HG03520 (cell line): ENCODE measurements around the gene CEBPA.

Experiments
- ATAC-seq: cut with Tn5 transposase; IDR thresholded peaks from one replicate; pipeline ENCODE4 v1.9.1; 2021; ENCODE audit warnings: mild to moderate bottlenecking, moderate library complexity; ENCODE audit not compliant: unreplicated experiment

CEBPA gene

GRCh38 chr19:33289261-33289660 lies 13.1 kb downstream of the CEBPA start:
- no peak for ATAC-seq

DNA sequence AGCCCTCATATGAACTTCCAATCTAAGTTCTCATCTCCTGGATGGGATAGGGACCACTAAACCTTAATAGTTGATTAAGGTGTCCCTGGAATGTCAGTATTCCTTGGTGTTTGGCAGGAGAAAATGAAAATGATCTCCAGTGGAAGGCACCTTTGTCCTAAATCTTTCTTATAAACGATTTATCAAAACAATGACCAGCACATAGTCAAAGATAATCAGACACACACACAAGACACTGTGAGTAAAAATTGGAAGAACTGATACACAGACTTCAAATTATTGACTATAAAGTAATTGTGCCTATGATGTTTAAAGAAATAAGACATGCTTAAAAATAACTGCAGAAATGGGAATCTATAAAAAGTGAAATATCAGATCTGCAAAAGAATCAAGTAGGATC lies 13.7 kb downstream of the CEBPA start:
- no peak for ATAC-seq

DNA sequence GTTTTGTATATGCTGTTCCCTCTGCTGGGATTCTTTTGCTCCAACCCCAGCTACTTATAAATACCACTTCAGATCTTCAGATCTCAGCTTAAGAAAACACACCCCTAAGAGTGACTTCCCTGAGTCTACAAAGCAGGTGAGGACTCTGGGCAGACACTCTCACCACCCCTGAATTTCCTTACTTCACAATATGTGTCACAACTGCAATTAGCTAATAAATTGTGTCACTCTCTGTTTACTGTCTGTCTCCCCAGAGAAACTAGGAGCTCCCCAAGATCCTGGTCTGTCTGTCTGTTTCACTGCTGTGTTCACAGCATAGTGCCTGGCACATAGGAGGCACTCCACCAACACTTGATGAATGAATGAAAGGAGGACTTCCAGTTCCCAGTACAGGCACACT lies 14.4 kb downstream of the CEBPA start:
- ATAC-seq: no peak

DNA sequence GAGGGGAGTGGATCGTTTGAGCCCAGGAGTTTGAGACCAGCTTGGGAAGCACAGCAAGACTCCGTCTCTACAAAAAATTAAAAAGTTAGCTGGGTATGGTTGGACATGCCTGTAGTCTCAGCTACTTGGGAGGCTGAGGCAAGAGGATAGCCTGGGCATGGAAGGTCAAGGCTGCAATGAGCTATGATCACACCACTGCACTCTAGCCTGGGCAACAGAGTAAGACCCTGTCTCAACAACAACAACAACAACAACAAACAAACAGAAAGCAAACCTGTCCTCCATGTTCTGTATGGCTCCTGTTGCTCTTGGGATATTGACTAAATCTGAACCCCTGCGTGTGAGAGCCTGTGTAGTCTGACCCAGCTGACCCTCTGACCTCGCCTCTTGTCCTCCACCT lies 14.9 kb downstream of the CEBPA start:
- ATAC-seq: no peak

DNA sequence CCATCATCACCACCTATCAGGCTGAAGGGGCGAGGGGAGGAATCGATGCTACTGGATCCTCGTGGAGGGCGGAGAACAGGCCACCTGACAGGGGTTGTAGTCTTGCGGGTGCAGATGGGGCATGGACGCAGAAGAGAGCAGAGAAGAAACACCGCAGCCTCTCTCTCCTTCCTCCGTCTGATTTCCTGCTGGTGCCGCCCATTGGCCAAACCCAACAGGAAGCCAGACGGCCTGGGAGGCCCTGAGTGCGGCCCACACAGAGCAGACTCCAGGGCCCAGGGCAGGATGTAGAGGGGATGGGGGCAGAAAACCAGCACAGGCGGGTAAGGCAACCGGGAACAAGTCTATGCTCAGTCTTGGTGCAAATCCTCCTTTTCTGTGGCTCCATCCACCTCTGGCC lies 15.4 kb downstream of the CEBPA start:
- no peak for ATAC-seq

DNA sequence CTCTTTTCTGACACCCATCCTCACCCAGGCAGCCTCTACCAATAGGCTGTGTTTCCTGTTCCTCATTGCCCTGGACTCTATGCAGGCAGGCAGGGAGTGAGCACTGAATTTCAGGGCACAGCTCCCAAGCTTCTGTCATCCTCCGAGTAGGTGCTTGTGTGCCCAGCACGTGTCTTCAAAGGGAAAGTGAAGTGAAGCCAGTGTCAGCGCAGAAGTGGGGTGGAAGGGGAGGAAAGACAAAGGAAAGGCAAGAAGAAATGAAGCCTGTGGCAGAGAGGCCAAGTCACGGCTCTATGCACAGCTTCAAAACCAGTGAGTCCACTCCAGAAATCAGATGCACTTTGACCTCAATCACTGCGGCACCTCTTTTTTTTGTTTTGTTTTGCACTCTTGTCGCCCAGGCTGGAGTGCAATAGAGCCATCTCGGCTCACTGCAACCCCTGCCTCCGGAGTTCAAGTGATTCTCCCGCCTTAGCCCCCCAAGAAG lies 16.9 kb downstream of the CEBPA start:
- ATAC-seq: no peak

DNA sequence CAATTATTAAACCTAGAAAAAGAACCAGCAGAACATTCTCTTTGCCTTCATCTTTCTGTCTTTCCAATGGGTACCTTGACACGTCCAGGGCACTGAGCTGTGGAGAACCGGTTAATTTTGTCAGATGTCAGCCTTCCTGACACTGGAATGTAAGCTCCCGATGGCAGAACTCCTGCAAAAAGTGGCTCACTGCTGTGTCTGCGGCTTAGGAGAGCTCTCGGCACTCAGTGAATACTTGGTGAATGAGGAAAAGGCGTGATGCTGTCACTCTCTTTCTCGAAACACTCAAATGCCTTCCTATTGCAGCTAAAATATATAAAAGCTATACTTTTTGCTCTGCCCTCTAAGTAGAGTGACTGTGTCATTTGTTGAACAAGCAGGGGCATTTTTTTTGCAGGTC lies 17.6 kb downstream of the CEBPA start:
- no peak for ATAC-seq

DNA sequence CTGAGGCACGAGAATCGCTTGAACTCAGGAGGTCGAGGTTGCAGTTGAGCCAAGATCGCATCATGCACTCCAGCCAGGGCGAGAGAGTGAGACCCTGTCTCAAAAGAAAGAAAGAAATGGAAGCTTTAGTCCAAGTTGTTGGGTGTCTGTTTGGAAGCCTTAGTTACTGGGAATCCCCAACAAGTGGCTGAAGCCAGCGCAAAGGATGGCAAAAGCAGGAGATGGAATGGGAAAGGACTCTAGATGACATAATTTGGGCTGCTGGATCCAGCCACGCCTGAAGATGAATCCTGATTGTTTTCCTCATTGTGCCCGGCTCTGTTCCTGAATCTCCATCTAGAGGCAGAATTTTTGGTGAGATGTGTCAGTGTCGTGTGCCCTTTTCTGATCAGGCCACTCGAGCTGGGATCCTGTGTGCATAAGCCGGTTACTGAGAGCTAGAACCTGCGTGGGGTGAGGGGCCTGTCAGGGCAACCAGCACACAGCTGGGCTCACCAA lies 18.1 kb downstream of the CEBPA start:
- no peak for ATAC-seq

DNA sequence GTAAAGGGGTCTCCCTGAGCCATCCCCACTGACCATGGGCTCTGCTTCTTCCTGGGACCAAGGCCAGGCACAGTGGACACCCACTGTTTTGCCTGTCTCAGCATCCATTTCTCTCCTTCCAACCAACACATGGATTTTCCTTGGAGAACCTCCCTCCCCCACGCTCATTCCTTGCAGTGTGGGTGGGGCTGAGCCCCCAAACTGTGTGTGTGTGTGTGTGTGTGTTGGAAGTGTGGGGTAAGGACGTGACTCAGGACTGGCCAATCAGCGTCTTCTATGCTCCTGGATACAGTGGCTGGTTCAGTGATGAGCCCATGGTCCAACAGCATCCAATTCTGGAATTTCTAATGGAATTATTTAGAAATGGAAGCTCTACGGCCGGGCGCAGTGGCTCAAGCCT lies 18.7 kb downstream of the CEBPA start:
- no peak for ATAC-seq

- ATAC-seq: no peak
These were observed 20.2 kb downstream of the CEBPA start for GRCh38 chr19:33282036-33282671.

- ATAC-seq: no peak
These were observed 20.9 kb downstream of the CEBPA start for GRCh38 chr19:33281296-33281926.

GRCh38 chr19:33280351-33280921 lies 21.9 kb downstream of the CEBPA start:
- peak; percentile 82 for ATAC-seq

GRCh38 chr19:33279430-33280350 lies 22.6 kb downstream of the CEBPA start:
- ATAC-seq: no peak

DNA sequence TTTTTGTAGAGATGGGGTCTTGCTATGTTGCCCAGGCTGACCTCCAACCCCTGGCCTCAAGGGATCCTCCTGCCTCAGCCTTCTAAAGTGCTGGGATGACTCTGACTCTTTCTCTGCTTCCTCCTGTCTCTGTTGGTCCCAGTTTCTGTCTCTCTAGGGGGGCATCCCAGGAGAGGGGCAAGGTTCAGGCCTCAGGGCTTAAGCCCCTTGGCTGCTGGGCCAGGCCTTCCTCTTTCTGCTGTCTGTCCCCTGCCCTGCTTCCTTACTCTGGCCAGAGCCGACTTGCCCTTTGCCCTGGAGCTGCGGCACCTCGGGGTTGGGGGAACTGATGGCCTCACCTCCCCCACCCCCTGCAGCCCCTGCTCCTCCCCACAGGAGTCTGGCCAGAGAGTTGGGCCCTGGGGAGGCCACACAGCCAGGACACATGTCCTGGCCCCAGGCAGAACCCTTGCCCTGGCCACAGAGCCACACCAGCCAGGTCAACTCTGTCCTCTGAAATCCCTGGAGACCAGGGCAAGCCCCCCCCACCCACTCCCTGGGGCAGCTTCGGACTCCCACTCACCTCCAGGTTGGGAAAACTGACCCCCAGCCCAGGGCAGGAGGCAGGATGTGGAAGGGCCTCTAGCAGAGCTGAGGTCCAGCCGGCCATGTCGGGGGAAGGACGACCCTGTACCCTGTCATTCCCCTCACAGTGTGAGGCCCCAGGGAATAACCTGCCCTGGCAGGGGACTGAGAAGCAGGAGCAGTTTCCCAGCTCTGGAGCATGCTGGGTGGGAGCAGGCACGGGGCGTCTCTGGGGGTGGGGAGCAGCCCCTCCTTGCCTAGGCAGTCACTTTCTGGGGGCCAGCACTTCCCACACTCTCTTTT lies 23.7 kb downstream of the CEBPA start:
- ATAC-seq: no peak

GRCh38 chr19:33278023-33278402 lies 24.3 kb downstream of the CEBPA start:
- ATAC-seq: no peak

- no peak for ATAC-seq
These were observed 24.9 kb downstream of the CEBPA start for GRCh38 chr19:33277434-33277833.

DNA sequence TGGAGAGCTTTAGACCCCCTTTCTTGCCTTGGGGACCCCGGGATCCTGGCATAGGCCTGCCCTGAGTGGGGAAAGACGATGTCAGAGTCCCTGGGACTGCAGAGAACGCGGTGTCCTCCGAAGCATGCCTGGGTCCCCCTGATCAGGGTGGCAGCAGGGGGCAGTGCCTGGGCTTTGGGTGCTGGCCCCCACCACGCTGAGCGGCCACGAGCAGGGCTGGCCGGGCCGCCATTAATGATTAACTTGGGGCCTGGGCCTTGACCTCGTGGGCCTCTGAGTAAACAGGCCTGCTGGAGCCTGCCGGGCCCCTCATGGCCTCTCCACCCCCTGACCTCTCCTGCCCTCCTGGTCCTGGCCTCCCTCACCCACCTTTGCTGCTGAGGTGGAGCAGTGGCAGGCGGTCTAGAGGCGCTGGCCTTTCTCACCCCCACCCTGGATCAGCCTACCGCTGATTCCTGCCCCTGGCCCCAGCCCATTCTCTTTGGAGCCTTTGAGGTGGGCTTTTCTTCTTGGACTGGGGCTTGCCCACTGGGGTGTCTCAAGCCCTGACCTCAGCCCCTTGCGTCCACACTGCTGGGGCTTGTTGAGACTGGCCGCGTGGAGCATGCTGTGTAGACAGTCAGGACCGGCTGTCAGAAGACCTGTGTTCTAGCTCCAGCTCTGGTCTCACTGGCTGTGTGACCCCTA lies 26.3 kb downstream of the CEBPA start:
- no peak for ATAC-seq

GRCh38 chr19:33275559-33275932 lies 26.8 kb downstream of the CEBPA start:
- ATAC-seq: no peak

- ATAC-seq: no peak
These were observed 27.4 kb downstream of the CEBPA start for GRCh38 chr19:33274663-33275558.
